GM21786 (cell line): Measurements from ENCODE around the gene MGP.

Experiments used
- ATAC-seq: cut with Tn5 transposase; IDR thresholded peaks from one replicate; pipeline ENCODE4 v1.9.1; 2021; ENCODE audit not compliant: unreplicated experiment

MGP gene

GRCh38 chr12:14885718-14886221, at the start of gene MGP:
Gene MGP, minus strand, starts transcription at chr12:14885854. Its CDS starts 63 bp downstream, at chr12:14885791.
- ATAC-seq: no peak

- ATAC-seq: no peak
Measured at GRCh38 chr12:14935031-14935430, 49.4 kb upstream of the MGP start.

- ATAC-seq: no peak
Measured at GRCh38 chr12:14934511-14934910, 48.9 kb upstream of the MGP start.

- no peak for ATAC-seq
Measured at GRCh38 chr12:14931791-14932560, 46.3 kb upstream of the MGP start.

- ATAC-seq: no peak
Measured at GRCh38 chr12:14931359-14931758, 45.7 kb upstream of the MGP start.

GRCh38 chr12:14930299-14930698, 44.6 kb upstream of the MGP start:
- no peak for ATAC-seq

- ATAC-seq: no peak
Measured at GRCh38 chr12:14928931-14929330, 43.3 kb upstream of the MGP start.

GRCh38 chr12:14927267-14927666, 41.6 kb upstream of the MGP start:
- no peak for ATAC-seq

GRCh38 chr12:14924541-14924940, 38.9 kb upstream of the MGP start:
- ATAC-seq: no peak

- ATAC-seq: no peak
Measured at GRCh38 chr12:14923944-14924343, 38.3 kb upstream of the MGP start.

GRCh38 chr12:14921218-14921617, 35.6 kb upstream of the MGP start:
- no peak for ATAC-seq

GRCh38 chr12:14920475-14921126, 34.9 kb upstream of the MGP start:
- no peak for ATAC-seq

GRCh38 chr12:14919455-14919854, 33.8 kb upstream of the MGP start:
- no peak for ATAC-seq

GRCh38 chr12:14915736-14916135, 30.1 kb upstream of the MGP start:
- ATAC-seq: no peak

GRCh38 chr12:14913381-14913781, 27.7 kb upstream of the MGP start:
- no peak for ATAC-seq

GRCh38 chr12:14911131-14911530, 25.5 kb upstream of the MGP start:
- ATAC-seq: no peak

GRCh38 chr12:14910090-14910915, 24.6 kb upstream of the MGP start:
- ATAC-seq: no peak

GRCh38 chr12:14907953-14908352, 22.3 kb upstream of the MGP start:
- no peak for ATAC-seq

GRCh38 chr12:14906114-14906513, 20.5 kb upstream of the MGP start:
- ATAC-seq: no peak

- no peak for ATAC-seq
Measured at GRCh38 chr12:14905269-14906004, 19.8 kb upstream of the MGP start.

- ATAC-seq: no peak
Measured at GRCh38 chr12:14904854-14905253, 19.2 kb upstream of the MGP start.
